ENCODE data around the gene KREMEN1. TPM values are rescaled to one million over a fixed set of nuclear protein-coding genes. Genes with fewer than 3 reads are reported as not detected.

Gene KREMEN1
- total and polyA plus RNA-seq, 2 experiments from 2014 or later: 7.5 to 10.5 TPM

DNA sequence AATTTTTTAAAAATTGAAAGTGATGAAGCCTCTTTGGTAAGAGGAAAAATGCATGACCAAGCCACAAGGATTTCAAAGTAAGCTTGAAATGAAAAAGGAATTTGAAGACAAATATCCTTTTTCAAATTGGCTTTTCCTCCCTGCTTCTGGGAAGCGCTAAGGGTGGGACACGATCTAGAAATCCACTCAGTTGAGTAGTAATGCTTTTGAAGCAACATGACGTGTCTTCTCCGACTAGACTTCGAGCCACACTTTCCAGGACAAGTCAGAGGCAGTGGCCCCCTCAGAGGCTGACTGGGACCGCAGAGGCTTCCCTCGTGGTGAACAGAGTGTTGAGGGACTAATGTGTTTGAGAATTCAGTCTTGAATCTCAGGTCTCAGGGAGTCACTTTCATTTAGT, 39.8 kb downstream of the KREMEN1 start:
- Histone ChIP-seq H3K4me2 (no peak overlapping the region), H3K36me3 (replicated peaks; ENCODE audit: insufficient read depth, low read depth) (no peaks in the 10 kb centered on the region), H3K79me2 (no peaks in the 10 kb centered on the region), H3K27me3 (no peaks in the 10 kb centered on the region), H3K9me2 (replicated peaks; ENCODE audit: insufficient read depth) (no peaks in the 10 kb centered on the region), H4K20me1 (ENCODE audit: insufficient read depth, poor library complexity, severe bottlenecking) (no peaks in the 10 kb centered on the region), H3K9me3 (ENCODE audit: low read depth) (no peaks in the 10 kb centered on the region), H3K4me1 (ENCODE audit: insufficient read depth) (peaks cover 26% of the 10 kb centered on the region), H3K27ac (no peak overlapping the region), H3K4me3 (no peak overlapping the region), H2AFZ (no peak overlapping the region)
- WGBS (ENCODE audit: low lambda C conversion rate, missing lambda C conversion rate): 83% methylated on average over 7 of the region's 7 CpGs
- TF ChIP-seq CTCF (IDR thresholded peaks at IDR 0.05; ENCODE audit: poor library complexity): no peak
- no peak for TF ChIP-seq EZH2 (IDR thresholded peaks at IDR 0.05; ENCODE audit: borderline replicate concordance)
- no peak for TF ChIP-seq EZH2phosphoT487 (IDR thresholded peaks at IDR 0.05; ENCODE audit: low read depth, severe bottlenecking, unreplicated experiment)
- DNase-seq (ENCODE audit: low spot score): no peak

GRCh38 chr22:29113319-29113718, 40.5 kb downstream of the KREMEN1 start:
- 85% methylated on average over 4 of the region's 4 CpGs for WGBS (ENCODE audit: low lambda C conversion rate, missing lambda C conversion rate)
- no peak for TF ChIP-seq CTCF (IDR thresholded peaks at IDR 0.05; ENCODE audit: poor library complexity)
- no peak for TF ChIP-seq EZH2phosphoT487 (IDR thresholded peaks at IDR 0.05; ENCODE audit: low read depth, severe bottlenecking, unreplicated experiment)
- TF ChIP-seq EZH2 (IDR thresholded peaks at IDR 0.05; ENCODE audit: borderline replicate concordance): no peak
- DNase-seq (ENCODE audit: low spot score): no peak
- H3K79me2 ChIP-seq: no peaks in the 10 kb centered on the region
- H4K20me1 ChIP-seq (ENCODE audit: insufficient read depth, poor library complexity, severe bottlenecking): no peaks in the 10 kb centered on the region
- no peak overlapping the region for H2AFZ ChIP-seq
- H3K9me2 ChIP-seq (replicated peaks; ENCODE audit: insufficient read depth): no peaks in the 10 kb centered on the region
- H3K27ac ChIP-seq: no peak overlapping the region
- no peaks in the 10 kb centered on the region for H3K27me3 ChIP-seq
- no peaks in the 10 kb centered on the region for H3K9me3 ChIP-seq (ENCODE audit: low read depth)
- H3K4me2 ChIP-seq: no peak overlapping the region
- H3K4me1 ChIP-seq (ENCODE audit: insufficient read depth): peaks cover 26% of the 10 kb centered on the region
- no peaks in the 10 kb centered on the region for H3K36me3 ChIP-seq (replicated peaks; ENCODE audit: insufficient read depth, low read depth)
- no peak overlapping the region for H3K4me3 ChIP-seq

DNA sequence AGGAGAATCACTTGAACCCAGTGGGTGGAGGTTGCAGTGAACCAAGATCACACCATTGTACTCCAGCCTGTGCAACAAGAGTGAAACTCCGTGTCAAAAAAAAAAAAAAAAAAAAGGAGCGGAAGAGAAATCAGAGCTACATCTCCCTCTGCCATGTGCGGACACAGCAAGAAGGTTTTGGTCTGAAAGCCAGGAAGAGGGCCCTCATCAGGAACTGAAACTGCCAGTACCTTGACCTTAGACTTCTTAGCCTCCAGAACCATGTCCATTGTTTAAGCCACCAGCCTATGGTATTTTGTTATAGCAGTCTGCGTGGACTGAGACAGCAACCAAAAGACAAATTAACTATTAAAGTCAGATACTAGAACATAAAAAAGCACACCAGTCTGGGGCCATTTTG, 41.6 kb downstream of the KREMEN1 start:
- 82% methylated on average over 3 of the region's 4 CpGs for WGBS (ENCODE audit: low lambda C conversion rate, missing lambda C conversion rate)
- Histone ChIP-seq H2AFZ (no peak overlapping the region), H3K4me2 (no peak overlapping the region), H4K20me1 (ENCODE audit: insufficient read depth, poor library complexity, severe bottlenecking) (no peaks in the 10 kb centered on the region), H3K4me3 (no peak overlapping the region), H3K36me3 (replicated peaks; ENCODE audit: insufficient read depth, low read depth) (no peaks in the 10 kb centered on the region), H3K27me3 (no peaks in the 10 kb centered on the region), H3K79me2 (no peaks in the 10 kb centered on the region), H3K9me2 (replicated peaks; ENCODE audit: insufficient read depth) (no peaks in the 10 kb centered on the region), H3K9me3 (ENCODE audit: low read depth) (no peaks in the 10 kb centered on the region), H3K27ac (no peak overlapping the region), H3K4me1 (ENCODE audit: insufficient read depth) (peaks cover 21% of the 10 kb centered on the region)
- no peak for TF ChIP-seq EZH2 (IDR thresholded peaks at IDR 0.05; ENCODE audit: borderline replicate concordance)
- no peak for TF ChIP-seq EZH2phosphoT487 (IDR thresholded peaks at IDR 0.05; ENCODE audit: low read depth, severe bottlenecking, unreplicated experiment)
- no peak for TF ChIP-seq CTCF (IDR thresholded peaks at IDR 0.05; ENCODE audit: poor library complexity)
- DNase-seq (ENCODE audit: low spot score): no peak
